IMR-90 (cell line): Measurements from ENCODE around the gene GRIFIN. TPM values are rescaled to one million over a fixed set of nuclear protein-coding genes. Genes with fewer than 3 reads are reported as not detected.

ENCODE experiments used
- ATAC-seq: fragments of 200-7000 bp; cut with Tn5 transposase; 2 replicates; pipeline ENCODE4 v1.9.1; 2020; ENCODE audit warnings: low read depth, mild to moderate bottlenecking, moderate library complexity
- BruUV-seq: library from RNA; stranded (reverse); fragments of 400-500 nt; replicated peaks from 2 replicates; lab custom pipeline; 2021; lab: Mats Ljungman, UMichigan
- CTCF ChIA-PET: fragments of 300-600 bp; formaldehyde crosslinking; extraction: SDS; loops from one replicate; lab custom pipeline; 2021; ENCODE audit warnings: antibody characterized with exemption; lab: Yijun Ruan, JAX
- POLR2A ChIA-PET: fragments of 300-600 bp; sonication (Branson Sonifier 250); formaldehyde crosslinking; loops from one replicate; lab custom pipeline; 2022; ENCODE audit warnings: antibody characterized with exemption; ENCODE audit not compliant: unreplicated experiment; lab: Charles Lee
- DNase-seq: peaks from one replicate; pipeline ENCODE4 v3.0.0; 2013
- H2AFZ ChIP-seq: replicated peaks from 2 replicates; pipeline ENCODE3; 2013; ENCODE audit warnings: low read length, mild to moderate bottlenecking; ENCODE audit not compliant: poor library complexity
- H2AK5ac ChIP-seq: 2 replicates; pipeline ENCODE4 v1.6.1; 2013; ENCODE audit warnings: low read depth, low read length, inconsistent platforms
- H2AK9ac ChIP-seq: replicated peaks from 2 replicates; pipeline ENCODE3; 2013; ENCODE audit warnings: mild to moderate bottlenecking, low read depth, low read length, moderate library complexity; ENCODE audit not compliant: poor library complexity
- H2BK120ac ChIP-seq: 2 replicates; pipeline ENCODE4 v1.6.1; 2013; ENCODE audit warnings: low read depth, low read length, inconsistent platforms
- H2BK15ac ChIP-seq: 3 replicates; pipeline ENCODE4 v1.6.1; 2013; ENCODE audit warnings: low read depth, low read length, inconsistent platforms
- H2BK20ac ChIP-seq: 2 replicates; pipeline ENCODE4 v1.6.1; 2013; ENCODE audit warnings: low read depth, mild to moderate bottlenecking, inconsistent platforms, low read length, moderate library complexity
- H2BK5ac ChIP-seq: 2 replicates; pipeline ENCODE4 v1.6.1; 2013; ENCODE audit warnings: mild to moderate bottlenecking, low read depth, low read length, inconsistent platforms; ENCODE audit not compliant: poor library complexity, severe bottlenecking
- H3K14ac ChIP-seq: replicated peaks from 2 replicates; pipeline ENCODE4 v1.6.1; 2013; ENCODE audit warnings: low read depth, low read length, inconsistent platforms
- H3K18ac ChIP-seq: 2 replicates; pipeline ENCODE4 v1.6.1; 2013; ENCODE audit warnings: low read depth, low read length, control low read depth
- H3K23ac ChIP-seq: 2 replicates; pipeline ENCODE4 v1.6.1; 2013; ENCODE audit warnings: low read depth, low read length, inconsistent platforms
- H3K27ac ChIP-seq: 2 replicates; pipeline ENCODE4 v1.5.1; 2013; ENCODE audit warnings: mild to moderate bottlenecking, control low read depth, low read length; ENCODE audit not compliant: insufficient read depth
- H3K27me3 ChIP-seq: 2 replicates; pipeline ENCODE4 v1.6.1; 2013; ENCODE audit warnings: low read length; ENCODE audit not compliant: control insufficient read depth, insufficient read depth
- H3K36me3 ChIP-seq: 2 replicates; pipeline ENCODE4 v1.6.1; 2013; ENCODE audit warnings: low read length, mixed read lengths; ENCODE audit not compliant: control insufficient read depth, insufficient read depth
- H3K4ac ChIP-seq: 2 replicates; pipeline ENCODE4 v1.6.1; 2013; ENCODE audit warnings: low read depth, low read length, inconsistent platforms
- H3K4me1 ChIP-seq: 2 replicates; pipeline ENCODE4 v1.6.1; 2013; ENCODE audit warnings: low read length, mixed read lengths; ENCODE audit not compliant: control insufficient read depth, insufficient read depth
- H3K4me2 ChIP-seq: 2 replicates; pipeline ENCODE4 v1.6.1; 2013; ENCODE audit warnings: low read depth, mild to moderate bottlenecking, control low read depth, low read length, moderate library complexity
- H3K4me3 ChIP-seq: 2 replicates; pipeline ENCODE4 v1.5.1; 2013; ENCODE audit warnings: low read depth, mild to moderate bottlenecking, control low read depth, low read length, moderate library complexity; ENCODE audit not compliant: insufficient read depth
- H3K56ac ChIP-seq: 2 replicates; pipeline ENCODE4 v1.6.1; 2013; ENCODE audit warnings: low read length, inconsistent platforms; ENCODE audit not compliant: insufficient read depth; ENCODE audit errors: extremely low read depth
- H3K79me1 ChIP-seq, 2 experiments: 2 replicates each; pipeline ENCODE4 v1.6.1; 2013; ENCODE audit warnings: low read length in 2 of 2, inconsistent platforms in 1 of 2, low read depth in 1 of 2
- H3K9ac ChIP-seq: 2 replicates; pipeline ENCODE4 v1.6.1; 2013; ENCODE audit warnings: low read depth, low read length, control low read depth
- H3K9me1 ChIP-seq: 2 replicates; pipeline ENCODE4 v1.6.1; 2013; ENCODE audit warnings: low read length, inconsistent platforms; ENCODE audit not compliant: insufficient read depth
- H3K9me3 ChIP-seq: 2 replicates; pipeline ENCODE4 v1.6.1; 2013; ENCODE audit warnings: low read length; ENCODE audit not compliant: control insufficient read depth, insufficient read depth
- H4K20me1 ChIP-seq: 2 replicates; pipeline ENCODE4 v1.6.1; 2013; ENCODE audit warnings: low read length, inconsistent platforms; ENCODE audit not compliant: insufficient read depth
- H4K5ac ChIP-seq: 2 replicates; pipeline ENCODE4 v1.6.1; 2013; ENCODE audit warnings: mild to moderate bottlenecking, low read depth, low read length, control low read depth
- H4K8ac ChIP-seq, 2 experiments: 2 replicates each; pipeline ENCODE4 v1.6.1; 2013; ENCODE audit warnings: low read depth in 2 of 2, low read length in 2 of 2, control low read depth in 1 of 2, inconsistent platforms in 1 of 2
- H4K91ac ChIP-seq: 2 replicates; pipeline ENCODE4 v1.6.1; 2013; ENCODE audit warnings: low read depth, low read length, inconsistent platforms; ENCODE audit not compliant: insufficient read depth
- MAZ ChIP-seq: IDR thresholded peaks from 2 replicates; pipeline ENCODE4 v1.6.1; 2012; ENCODE audit warnings: low read depth, mild to moderate bottlenecking, low read length, improper control_type of control experiment, moderate library complexity, borderline replicate concordance
- WGBS, 2 experiments: methylation state at CpG; one replicate each; pipeline versions ENCODE4 v1.1.5 to v1.1.7; 2013; ENCODE audit warnings: missing lambda C conversion rate in 2 of 2; ENCODE audit not compliant: insufficient read length in 1 of 2; ENCODE audit errors: extremely low coverage in 2 of 2; 5-methylcytosine and 5-hydroxymethylcytosine counted together
- dilution Hi-C: fragments of 300-500 bp; cut with HindIII; formaldehyde crosslinking; loops from one replicate; pipeline ENCODE4 v1.14.3; 2018; ENCODE audit warnings: low sequenced_read_pairs; ENCODE audit not compliant: unreplicated experiment
- in situ Hi-C: fragments of 300-500 bp; cut with MboI; formaldehyde crosslinking; loops from 3 replicates; pipeline ENCODE4 v1.14.3; 2019; ENCODE audit warnings: low sequenced_read_pairs, inconsistent platforms, mixed read lengths
- intact Hi-C: fragments of 100-400 bp; cut with micrococcal nuclease; formaldehyde crosslinking; loops from 2 replicates; pipeline ENCODE4 v1.10.0; 2022
- polyA plus RNA-seq, 3 experiments: library from polyadenylated mRNA; depleted of rRNA; stranded (reverse); fragments of >200 nt; gene quantifications; 2 replicates each; pipeline ENCODE4 v1.2.3, GENCODE V29; 2012; ENCODE audit warnings: low replicate concordance in 1 of 3
- total RNA-seq: library from RNA; depleted of rRNA; stranded (reverse); fragments of >200 nt; gene quantifications from 2 replicates; pipeline ENCODE4 v1.2.3, GENCODE V29; 2012
- TF ChIP-seq, protein P1 (sequence below): fragments of 150-350 bp; IDR thresholded peaks from 2 replicates; pipeline ENCODE4 v1.6.1; 2016; ENCODE audit warnings: low read depth, mild to moderate bottlenecking, low read length, moderate library complexity, borderline replicate concordance

Gene GRIFIN
- total and polyA plus RNA-seq, 2 of the 4 experiments (the other 2 are of a cell fraction): not detected

- Histone ChIP-seq H2AK9ac (no peak overlapping the region), H4K5ac (no peak overlapping the region), H3K79me1 (no peaks in the 10 kb centered on the region), H2BK20ac (no peak overlapping the region), H3K4ac (no peak overlapping the region; the same call in 1 of the 2 replicates), H3K36me3 (no peaks in the 10 kb centered on the region), H4K91ac (no peak overlapping the region; the same call in 1 of the 2 replicates), H2BK15ac (no peak overlapping the region; the same call in 2 of the 3 replicates), H3K4me3 (no peak overlapping the region), H3K27me3 (peaks cover 7% of the 10 kb centered on the region; the same call in 1 of the 2 replicates), H3K27ac (no peak overlapping the region), H2BK5ac (no peak overlapping the region), H3K9ac (no peak overlapping the region), H2AK5ac (peak overlapping the region; percentile 59; the same call in 1 of the 2 replicates), H3K23ac (no peak overlapping the region), H3K56ac (no peak overlapping the region), H3K14ac (no peak overlapping the region), H3K4me2 (no peak overlapping the region), H3K4me1 (peaks cover 10% of the 10 kb centered on the region), H2BK120ac (no peak overlapping the region), H3K18ac (peak overlapping the region; percentile 18; the same call in 1 of the 2 replicates), H4K20me1 (no peaks in the 10 kb centered on the region), H3K9me1 (0 out of 2 replicates have a peak, but pooled peaks cover 4% of the 10 kb centered on the region), H4K8ac (no peak overlapping the region; a peak in 1 of 4 replicates), H3K9me3 (no peaks in the 10 kb centered on the region), H2AFZ (peak overlapping the region; percentile 70)
- dilution Hi-C loops (no loop called here), in situ Hi-C loops (no loop called here), intact Hi-C loops (no loop called here)
- 0% methylated on average over 2 of the region's 11 CpGs; no CpG with 5 or more reads in 1 of the 2 experiments for WGBS, 2 experiments
- CTCF ChIA-PET: no interaction called here
- POLR2A ChIA-PET: no interaction called here
- ATAC-seq: peak; percentile 44
- TF ChIP-seq MAZ: peak; percentile 32; the same call in 1 of the 2 replicates
- TF ChIP-seq, protein P1, sequence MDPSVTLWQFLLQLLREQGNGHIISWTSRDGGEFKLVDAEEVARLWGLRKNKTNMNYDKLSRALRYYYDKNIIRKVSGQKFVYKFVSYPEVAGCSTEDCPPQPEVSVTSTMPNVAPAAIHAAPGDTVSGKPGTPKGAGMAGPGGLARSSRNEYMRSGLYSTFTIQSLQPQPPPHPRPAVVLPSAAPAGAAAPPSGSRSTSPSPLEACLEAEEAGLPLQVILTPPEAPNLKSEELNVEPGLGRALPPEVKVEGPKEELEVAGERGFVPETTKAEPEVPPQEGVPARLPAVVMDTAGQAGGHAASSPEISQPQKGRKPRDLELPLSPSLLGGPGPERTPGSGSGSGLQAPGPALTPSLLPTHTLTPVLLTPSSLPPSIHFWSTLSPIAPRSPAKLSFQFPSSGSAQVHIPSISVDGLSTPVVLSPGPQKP: no peak
- DNase-seq: peak; percentile 37
- no TSS peak for BruUV-seq
Measured at GRCh38 chr7:2493205-2494164, 17.3 kb upstream of the GRIFIN start.
